HPDE6-E6E7 (cell line): Measurements from ENCODE around the gene HIVEP3.

ENCODE experiments used
- DNase-seq: peaks from one replicate; pipeline ENCODE4 v3.0.0; 2011; ENCODE audit warnings: missing footprints; ENCODE audit errors: extremely low spot score

HIVEP3 gene

GRCh38 chr1:41499591-41499990 lies 419.1 kb downstream of the HIVEP3 start:
- no peak for DNase-seq

GRCh38 chr1:41498804-41499203 lies 419.9 kb downstream of the HIVEP3 start:
- no peak for DNase-seq

GRCh38 chr1:41498391-41498790 lies 420.3 kb downstream of the HIVEP3 start:
- DNase-seq, result no peak

GRCh38 chr1:41497461-41498030 lies 421.2 kb downstream of the HIVEP3 start:
- no peak for DNase-seq

- no peak for DNase-seq
Measured at GRCh38 chr1:41497056-41497440, 421.7 kb downstream of the HIVEP3 start.

GRCh38 chr1:41496080-41497055 lies 422.4 kb downstream of the HIVEP3 start:
- DNase-seq, result no peak

- no peak for DNase-seq
Measured at GRCh38 chr1:41495210-41495948, 423.3 kb downstream of the HIVEP3 start.

GRCh38 chr1:41494351-41495209 lies 424.1 kb downstream of the HIVEP3 start:
- DNase-seq, result no peak

- DNase-seq, result no peak
Measured at GRCh38 chr1:41493626-41494350, 424.9 kb downstream of the HIVEP3 start.

- DNase-seq, result peak; percentile 94
Measured at GRCh38 chr1:41493117-41493536, 425.6 kb downstream of the HIVEP3 start.

GRCh38 chr1:41492341-41492848 lies 426.3 kb downstream of the HIVEP3 start:
- DNase-seq, result no peak

- DNase-seq, result no peak
Measured at GRCh38 chr1:41490911-41491310, 427.8 kb downstream of the HIVEP3 start.

GRCh38 chr1:41489561-41489960 lies 429.2 kb downstream of the HIVEP3 start:
- no peak for DNase-seq

- no peak for DNase-seq
Measured at GRCh38 chr1:41488040-41488951, 430.4 kb downstream of the HIVEP3 start.

GRCh38 chr1:41487126-41488039 lies 431.3 kb downstream of the HIVEP3 start:
- DNase-seq, result no peak

GRCh38 chr1:41486371-41487125 lies 432.2 kb downstream of the HIVEP3 start:
- DNase-seq, result no peak

- DNase-seq, result no peak
Measured at GRCh38 chr1:41486053-41486370, 432.7 kb downstream of the HIVEP3 start.

GRCh38 chr1:41485605-41486004 lies 433.1 kb downstream of the HIVEP3 start:
- DNase-seq, result no peak
